ENCODE measurements around the gene MAML2. TPM values are rescaled to one million over a fixed set of nuclear protein-coding genes. Genes with fewer than 3 reads are reported as not detected.

MAML2 gene
- total and polyA plus RNA-seq, 2 experiments from 2014 or later = 2.0 to 7.1 TPM

GRCh38 chr11:96126917-96127595 lies 215.9 kb downstream of the MAML2 start (continued):
- no peak for TF ChIP-seq JUNB (IDR thresholded peaks at IDR 0.05; ENCODE audit: unreplicated experiment)
- TF ChIP-seq EZH2 (IDR thresholded peaks at IDR 0.05; ENCODE audit: low read depth, unreplicated experiment) = no peak
- TF ChIP-seq POLR2AphosphoS5 (IDR thresholded peaks at IDR 0.05; ENCODE audit: low read depth) = no peak
- TF ChIP-seq ETS1 (IDR thresholded peaks at IDR 0.05) = no peak
- TF ChIP-seq, protein P1, sequence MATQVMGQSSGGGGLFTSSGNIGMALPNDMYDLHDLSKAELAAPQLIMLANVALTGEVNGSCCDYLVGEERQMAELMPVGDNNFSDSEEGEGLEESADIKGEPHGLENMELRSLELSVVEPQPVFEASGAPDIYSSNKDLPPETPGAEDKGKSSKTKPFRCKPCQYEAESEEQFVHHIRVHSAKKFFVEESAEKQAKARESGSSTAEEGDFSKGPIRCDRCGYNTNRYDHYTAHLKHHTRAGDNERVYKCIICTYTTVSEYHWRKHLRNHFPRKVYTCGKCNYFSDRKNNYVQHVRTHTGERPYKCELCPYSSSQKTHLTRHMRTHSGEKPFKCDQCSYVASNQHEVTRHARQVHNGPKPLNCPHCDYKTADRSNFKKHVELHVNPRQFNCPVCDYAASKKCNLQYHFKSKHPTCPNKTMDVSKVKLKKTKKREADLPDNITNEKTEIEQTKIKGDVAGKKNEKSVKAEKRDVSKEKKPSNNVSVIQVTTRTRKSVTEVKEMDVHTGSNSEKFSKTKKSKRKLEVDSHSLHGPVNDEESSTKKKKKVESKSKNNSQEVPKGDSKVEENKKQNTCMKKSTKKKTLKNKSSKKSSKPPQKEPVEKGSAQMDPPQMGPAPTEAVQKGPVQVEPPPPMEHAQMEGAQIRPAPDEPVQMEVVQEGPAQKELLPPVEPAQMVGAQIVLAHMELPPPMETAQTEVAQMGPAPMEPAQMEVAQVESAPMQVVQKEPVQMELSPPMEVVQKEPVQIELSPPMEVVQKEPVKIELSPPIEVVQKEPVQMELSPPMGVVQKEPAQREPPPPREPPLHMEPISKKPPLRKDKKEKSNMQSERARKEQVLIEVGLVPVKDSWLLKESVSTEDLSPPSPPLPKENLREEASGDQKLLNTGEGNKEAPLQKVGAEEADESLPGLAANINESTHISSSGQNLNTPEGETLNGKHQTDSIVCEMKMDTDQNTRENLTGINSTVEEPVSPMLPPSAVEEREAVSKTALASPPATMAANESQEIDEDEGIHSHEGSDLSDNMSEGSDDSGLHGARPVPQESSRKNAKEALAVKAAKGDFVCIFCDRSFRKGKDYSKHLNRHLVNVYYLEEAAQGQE (IDR thresholded peaks at IDR 0.05; ENCODE audit: unreplicated experiment) = no peak
- TF ChIP-seq ZNF331 (CRISPR knock-in tag; IDR thresholded peaks at IDR 0.05; ENCODE audit: low read depth) = no peak
- no peak for TF ChIP-seq STAT1 (IDR thresholded peaks at IDR 0.05; ENCODE audit: unreplicated experiment)
- no peak for TF ChIP-seq NANOG (IDR thresholded peaks at IDR 0.05; ENCODE audit: borderline replicate concordance)

DNA sequence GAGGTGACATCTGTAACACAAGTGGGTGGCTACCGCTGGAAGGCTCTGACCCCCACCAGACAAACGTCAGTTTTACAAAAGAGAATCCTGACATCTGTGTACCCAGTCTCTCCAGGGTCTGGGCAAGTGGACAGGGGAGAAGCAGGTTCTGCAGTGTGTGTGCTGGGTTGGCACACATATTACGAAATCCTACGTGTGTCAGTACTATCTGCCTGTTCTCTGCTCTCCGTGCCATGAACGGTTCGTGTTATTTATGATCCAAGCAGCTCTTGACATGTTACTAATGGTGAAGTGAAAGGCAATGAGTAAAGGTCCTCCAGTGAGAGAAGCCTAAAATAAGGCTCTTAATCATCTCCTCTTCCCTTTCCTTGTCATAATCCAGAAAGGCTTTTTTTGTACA lies 217.6 kb downstream of the MAML2 start:
- no peaks in the 10 kb centered on the region for H3K36me3 ChIP-seq (ENCODE audit: insufficient read depth)
- DNase-seq (ENCODE audit: low spot score) (no peak), ATAC-seq (no peak)
- peaks cover 10% of the 10 kb centered on the region for H3K9me2 ChIP-seq (ENCODE audit: insufficient read depth)
- Mint-ChIP-seq H3K27ac (no peak overlapping the region), H3K4me1 (peaks cover 7% of the 10 kb centered on the region), H3K4me3 (no peak overlapping the region), H3K27me3 (ENCODE audit: insufficient read depth, low read depth, poor library complexity) (peaks cover 4% of the 10 kb centered on the region), H3K9me3 (no peaks in the 10 kb centered on the region), H3K36me3 (ENCODE audit: low read depth) (no peaks in the 10 kb centered on the region)
- H3F3A ChIP-seq (replicated peaks; ENCODE audit: low read depth) = no peaks in the 10 kb centered on the region
- H4K20me1 ChIP-seq (replicated peaks; ENCODE audit: insufficient read depth) = no peaks in the 10 kb centered on the region
- H3K27me3 ChIP-seq (ENCODE audit: insufficient read depth) = no peaks in the 10 kb centered on the region
- no peak overlapping the region for H3K27ac ChIP-seq (ENCODE audit: low read depth)
- no peak overlapping the region for H3K4me2 ChIP-seq
- H3K4me3 ChIP-seq = no peak overlapping the region
- no peaks in the 10 kb centered on the region for H3K4me1 ChIP-seq (ENCODE audit: insufficient read depth)
- TF ChIP-seq, protein P1 (IDR thresholded peaks at IDR 0.05; ENCODE audit: unreplicated experiment) = no peak
- TF ChIP-seq NANOG (IDR thresholded peaks at IDR 0.05; ENCODE audit: borderline replicate concordance) (no peak), ZNF114 (CRISPR knock-in tag; IDR thresholded peaks at IDR 0.05) (no peak), CREB1 (CRISPR knock-in tag; IDR thresholded peaks at IDR 0.05; ENCODE audit: low read depth) (no peak), EZH2 (IDR thresholded peaks at IDR 0.05; ENCODE audit: low read depth, unreplicated experiment) (no peak)
- TF ChIP-seq, protein P2, sequence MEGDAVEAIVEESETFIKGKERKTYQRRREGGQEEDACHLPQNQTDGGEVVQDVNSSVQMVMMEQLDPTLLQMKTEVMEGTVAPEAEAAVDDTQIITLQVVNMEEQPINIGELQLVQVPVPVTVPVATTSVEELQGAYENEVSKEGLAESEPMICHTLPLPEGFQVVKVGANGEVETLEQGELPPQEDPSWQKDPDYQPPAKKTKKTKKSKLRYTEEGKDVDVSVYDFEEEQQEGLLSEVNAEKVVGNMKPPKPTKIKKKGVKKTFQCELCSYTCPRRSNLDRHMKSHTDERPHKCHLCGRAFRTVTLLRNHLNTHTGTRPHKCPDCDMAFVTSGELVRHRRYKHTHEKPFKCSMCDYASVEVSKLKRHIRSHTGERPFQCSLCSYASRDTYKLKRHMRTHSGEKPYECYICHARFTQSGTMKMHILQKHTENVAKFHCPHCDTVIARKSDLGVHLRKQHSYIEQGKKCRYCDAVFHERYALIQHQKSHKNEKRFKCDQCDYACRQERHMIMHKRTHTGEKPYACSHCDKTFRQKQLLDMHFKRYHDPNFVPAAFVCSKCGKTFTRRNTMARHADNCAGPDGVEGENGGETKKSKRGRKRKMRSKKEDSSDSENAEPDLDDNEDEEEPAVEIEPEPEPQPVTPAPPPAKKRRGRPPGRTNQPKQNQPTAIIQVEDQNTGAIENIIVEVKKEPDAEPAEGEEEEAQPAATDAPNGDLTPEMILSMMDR (conservative IDR thresholded peaks at IDR 0.05; ENCODE audit: low read depth in 2 of 2) = no peak
- H3K79me2 ChIP-seq (replicated peaks; ENCODE audit: insufficient read depth) = no peaks in the 10 kb centered on the region
- no peak overlapping the region for H2AFZ ChIP-seq

All from GM23338 (cell line).